WTC11 (cell line): ENCODE data around the gene ARCN1. TPM values are rescaled to one million over a fixed set of nuclear protein-coding genes. Genes with fewer than 3 reads are reported as not detected.

ENCODE experiments used
- ATAC-seq: fragments of 200-7000 bp; cut with Tn5 transposase; 2 replicates; pipeline ENCODE4 v1.10.0; 2021; ENCODE audit warnings: mild to moderate bottlenecking, moderate library complexity
- CTCF ChIA-PET: fragments of 300-600 bp; sonication (Branson Sonifier 250); formaldehyde crosslinking; loops from one replicate; lab custom pipeline; 2021; ENCODE audit warnings: antibody characterized with exemption; lab: Charles Lee
- POLR2A ChIA-PET: fragments of 350-600 bp; sonication (Branson Sonifier 250); formaldehyde crosslinking; loops from one replicate; lab custom pipeline; 2021; ENCODE audit warnings: antibody characterized with exemption; lab: Charles Lee
- DNase-seq: peaks from one replicate; pipeline ENCODE4 v3.0.0; 2021; ENCODE audit warnings: low spot score
- H3K27ac Mint-ChIP-seq: 2 replicates; pipeline ENCODE4 v1.8.0; 2021; ENCODE audit warnings: mixed read lengths
- H3K27me3 Mint-ChIP-seq: 2 replicates; pipeline ENCODE4 v1.8.0; 2021; ENCODE audit warnings: low read depth, mild to moderate bottlenecking, moderate library complexity, mixed read lengths
- H3K36me3 Mint-ChIP-seq: 2 replicates; pipeline ENCODE4 v1.8.0; 2021; ENCODE audit warnings: mixed read lengths
- H3K4me1 Mint-ChIP-seq: 2 replicates; pipeline ENCODE4 v1.8.0; 2022; ENCODE audit warnings: mixed read lengths
- H3K4me3 Mint-ChIP-seq: 2 replicates; pipeline ENCODE4 v1.8.0; 2021; ENCODE audit warnings: mild to moderate bottlenecking, moderate library complexity, mixed read lengths
- H3K9me3 Mint-ChIP-seq: 2 replicates; pipeline ENCODE4 v1.8.0; 2021; ENCODE audit warnings: mixed read lengths
- ATF3 ChIP-seq: sonication (generic); formaldehyde crosslinking; conservative IDR thresholded peaks from 2 replicates; pipeline ENCODE4 v1.8.1; 2022; ENCODE audit warnings: mild to moderate bottlenecking, missing genetic modification reagents
- CDX4 ChIP-seq: fragments of 250-450 bp; sonication (Bioruptor Pico); IDR thresholded peaks from 2 replicates; pipeline ENCODE4 v1.9.0; 2021; ENCODE audit warnings: moderate library complexity, mild to moderate bottlenecking, inconsistent platforms, borderline replicate concordance
- CTCF ChIP-seq: fragments of 200-600 bp; IDR thresholded peaks from 2 replicates; pipeline ENCODE4 v1.8.0; 2022; ENCODE audit warnings: antibody characterized with exemption
- FOXJ3 ChIP-seq: sonication (generic); formaldehyde crosslinking; IDR thresholded peaks from 2 replicates; pipeline ENCODE4 v1.9.0; 2021; ENCODE audit warnings: missing genetic modification reagents, mild to moderate bottlenecking, borderline replicate concordance
- GABPB1 ChIP-seq: sonication (generic); formaldehyde crosslinking; IDR thresholded peaks from 2 replicates; pipeline ENCODE4 v1.8.1; 2023; ENCODE audit warnings: mild to moderate bottlenecking, missing genetic modification reagents
- GRHL2 ChIP-seq: fragments of 250-450 bp; sonication (Bioruptor Pico); IDR thresholded peaks from 2 replicates; pipeline ENCODE4 v1.8.0; 2022; ENCODE audit warnings: mild to moderate bottlenecking, moderate library complexity; ENCODE audit not compliant: insufficient replicate concordance, severe bottlenecking
- JAZF1 ChIP-seq: fragments of 250-450 bp; sonication (Bioruptor Pico); IDR thresholded peaks from 2 replicates; pipeline ENCODE4 v1.9.0; 2021; ENCODE audit warnings: moderate library complexity, mild to moderate bottlenecking, inconsistent platforms
- MYBL2 ChIP-seq: sonication (generic); formaldehyde crosslinking; IDR thresholded peaks from 2 replicates; pipeline ENCODE4 v1.8.1; 2023; ENCODE audit warnings: mild to moderate bottlenecking, moderate library complexity, missing genetic modification reagents
- NFE2L1 ChIP-seq: sonication (generic); formaldehyde crosslinking; IDR thresholded peaks from 2 replicates; pipeline ENCODE4 v1.8.1; 2023; ENCODE audit warnings: missing genetic modification reagents
- SMAD4 ChIP-seq: sonication (generic); formaldehyde crosslinking; IDR thresholded peaks from 2 replicates; pipeline ENCODE4 v1.8.0; 2022; ENCODE audit warnings: mild to moderate bottlenecking, missing genetic modification reagents
- SOX15 ChIP-seq: fragments of 250-450 bp; sonication (Bioruptor Pico); IDR thresholded peaks from 2 replicates; pipeline ENCODE4 v1.9.0; 2021; ENCODE audit warnings: mild to moderate bottlenecking
- TP53 ChIP-seq: sonication (generic); formaldehyde crosslinking; IDR thresholded peaks from 2 replicates; pipeline ENCODE4 v1.8.1; 2023; ENCODE audit warnings: mild to moderate bottlenecking, missing genetic modification reagents
- ZNF532 ChIP-seq: fragments of 250-450 bp; sonication (Bioruptor Pico); IDR thresholded peaks from 2 replicates; pipeline ENCODE4 v1.9.0; 2021; ENCODE audit warnings: mild to moderate bottlenecking, borderline replicate concordance
- total RNA-seq: library from RNA; stranded (reverse); gene quantifications from 3 replicates; pipeline ENCODE4 v1.2.3, GENCODE V29; 2021
- TF ChIP-seq, protein P1 (sequence below): sonication (generic); formaldehyde crosslinking; IDR thresholded peaks from 2 replicates; pipeline ENCODE4 v1.8.1; 2023; ENCODE audit warnings: mild to moderate bottlenecking, moderate library complexity, missing genetic modification reagents
- TF ChIP-seq, protein P2 (sequence below): sonication (generic); formaldehyde crosslinking; IDR thresholded peaks from 2 replicates; pipeline ENCODE4 v1.8.1; 2022; ENCODE audit warnings: missing genetic modification reagents, borderline replicate concordance
- TF ChIP-seq, protein P3 (sequence below): sonication (generic); formaldehyde crosslinking; IDR thresholded peaks from 2 replicates; pipeline ENCODE4 v1.8.0; 2022; ENCODE audit warnings: mild to moderate bottlenecking, missing genetic modification reagents

ARCN1 gene
- total RNA-seq, 1 experiment from 2014 or later, result 154 TPM

- TF ChIP-seq ZNF532 (no peak), ATF3 (no peak), SMAD4 (CRISPR knock-in tag) (no peak), FOXJ3 (CRISPR knock-in tag) (no peak)
Observed at GRCh38 chr11:118618991-118619375, 46.8 kb downstream of the ARCN1 start (continued).

- DNase-seq, result no peak
- Mint-ChIP-seq H3K4me1 (peaks cover 70% of the 10 kb centered on the region), H3K9me3 (no peaks in the 10 kb centered on the region), H3K36me3 (no peaks in the 10 kb centered on the region), H3K27ac (peak overlapping the region; percentile 2), H3K27me3 (no peaks in the 10 kb centered on the region), H3K4me3 (no peak overlapping the region)
- POLR2A ChIA-PET, result interaction anchor here (2.2 to 3.6 kb wide), 2 partner anchors 14 to 15 kb away, joined by 14 to 75 read pairs; no protein-coding TSS in a partner anchor
- CTCF ChIA-PET, result interaction anchor here (1.4 to 3.3 kb wide), 5 partner anchors 9 to 310 kb away, joined by 3 to 60 read pairs (median 7); no protein-coding TSS in a partner anchor
- ATAC-seq, result no peak
- TF ChIP-seq CDX4 (CRISPR knock-in tag) (no peak), GRHL2 (CRISPR knock-in tag) (no peak), MYBL2 (CRISPR knock-in tag) (no peak), TP53 (CRISPR knock-in tag) (no peak), JAZF1 (CRISPR knock-in tag) (no peak), SOX15 (CRISPR knock-in tag) (no peak)
- TF ChIP-seq, protein P1, sequence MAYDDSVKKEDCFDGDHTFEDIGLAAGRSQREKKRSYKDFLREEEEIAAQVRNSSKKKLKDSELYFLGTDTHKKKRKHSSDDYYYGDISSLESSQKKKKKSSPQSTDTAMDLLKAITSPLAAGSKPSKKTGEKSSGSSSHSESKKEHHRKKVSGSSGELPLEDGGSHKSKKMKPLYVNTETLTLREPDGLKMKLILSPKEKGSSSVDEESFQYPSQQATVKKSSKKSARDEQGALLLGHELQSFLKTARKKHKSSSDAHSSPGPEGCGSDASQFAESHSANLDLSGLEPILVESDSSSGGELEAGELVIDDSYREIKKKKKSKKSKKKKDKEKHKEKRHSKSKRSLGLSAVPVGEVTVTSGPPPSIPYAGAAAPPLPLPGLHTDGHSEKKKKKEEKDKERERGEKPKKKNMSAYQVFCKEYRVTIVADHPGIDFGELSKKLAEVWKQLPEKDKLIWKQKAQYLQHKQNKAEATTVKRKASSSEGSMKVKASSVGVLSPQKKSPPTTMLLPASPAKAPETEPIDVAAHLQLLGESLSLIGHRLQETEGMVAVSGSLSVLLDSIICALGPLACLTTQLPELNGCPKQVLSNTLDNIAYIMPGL (CRISPR knock-in tag), result no peak
- TF ChIP-seq, protein P2, sequence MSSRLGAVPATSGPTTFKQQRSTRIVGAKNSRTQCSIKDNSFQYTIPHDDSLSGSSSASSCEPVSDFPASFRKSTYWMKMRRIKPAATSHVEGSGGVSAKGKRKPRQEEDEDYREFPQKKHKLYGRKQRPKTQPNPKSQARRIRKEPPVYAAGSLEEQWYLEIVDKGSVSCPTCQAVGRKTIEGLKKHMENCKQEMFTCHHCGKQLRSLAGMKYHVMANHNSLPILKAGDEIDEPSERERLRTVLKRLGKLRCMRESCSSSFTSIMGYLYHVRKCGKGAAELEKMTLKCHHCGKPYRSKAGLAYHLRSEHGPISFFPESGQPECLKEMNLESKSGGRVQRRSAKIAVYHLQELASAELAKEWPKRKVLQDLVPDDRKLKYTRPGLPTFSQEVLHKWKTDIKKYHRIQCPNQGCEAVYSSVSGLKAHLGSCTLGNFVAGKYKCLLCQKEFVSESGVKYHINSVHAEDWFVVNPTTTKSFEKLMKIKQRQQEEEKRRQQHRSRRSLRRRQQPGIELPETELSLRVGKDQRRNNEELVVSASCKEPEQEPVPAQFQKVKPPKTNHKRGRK (CRISPR knock-in tag), result no peak
Observed at GRCh38 chr11:118619444-118620197, 47.4 kb downstream of the ARCN1 start.

GRCh38 chr11:118620529-118621070, 48.4 kb downstream of the ARCN1 start:
- peak; percentile 42; the same call in 1 of the 2 replicates for TF ChIP-seq GABPB1
- no peak for TF ChIP-seq CTCF
- TF ChIP-seq, protein P3, sequence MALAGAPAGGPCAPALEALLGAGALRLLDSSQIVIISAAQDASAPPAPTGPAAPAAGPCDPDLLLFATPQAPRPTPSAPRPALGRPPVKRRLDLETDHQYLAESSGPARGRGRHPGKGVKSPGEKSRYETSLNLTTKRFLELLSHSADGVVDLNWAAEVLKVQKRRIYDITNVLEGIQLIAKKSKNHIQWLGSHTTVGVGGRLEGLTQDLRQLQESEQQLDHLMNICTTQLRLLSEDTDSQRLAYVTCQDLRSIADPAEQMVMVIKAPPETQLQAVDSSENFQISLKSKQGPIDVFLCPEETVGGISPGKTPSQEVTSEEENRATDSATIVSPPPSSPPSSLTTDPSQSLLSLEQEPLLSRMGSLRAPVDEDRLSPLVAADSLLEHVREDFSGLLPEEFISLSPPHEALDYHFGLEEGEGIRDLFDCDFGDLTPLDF, result no peak
- no peak for TF ChIP-seq NFE2L1
- H3K27ac Mint-ChIP-seq, result peak overlapping the region; percentile 86
- POLR2A ChIA-PET, result interaction anchor here (0.5 to 3.6 kb wide), 4 partner anchors 13 to 172 kb away, joined by 3 to 75 read pairs (median 6); partner anchors contain the start of gene PHLDB1
- no peaks in the 10 kb centered on the region for H3K36me3 Mint-ChIP-seq
- ATAC-seq, result peak; percentile 3
- peaks cover 62% of the 10 kb centered on the region for H3K4me1 Mint-ChIP-seq
- H3K4me3 Mint-ChIP-seq, result peak overlapping the region; percentile 85
- DNase-seq, result no peak
- H3K9me3 Mint-ChIP-seq, result no peaks in the 10 kb centered on the region
- H3K27me3 Mint-ChIP-seq, result no peaks in the 10 kb centered on the region
- CTCF ChIA-PET, result interaction anchor here (1.3 to 3.3 kb wide), 6 partner anchors 9 to 39 kb away, joined by 7 to 60 read pairs (median 18); partner anchors contain the start of gene PHLDB1
